ENCODE data around the gene STK32B. TPM values are rescaled to one million over a fixed set of nuclear protein-coding genes. Genes with fewer than 3 reads are reported as not detected.
A peak's percentile ranks its signal among the peaks of the same experiment; 100 is the strongest.

Gene STK32B
- polyA plus RNA-seq, 2 of the 4 experiments (the other 2 are of a cell fraction) = 7.6 to 12.1 TPM

- CTCF ChIA-PET = interaction anchor here (1.0 kb wide), 1 partner anchor 10 kb away, joined by 3 read pairs; no protein-coding TSS in a partner anchor
- no peak; a peak in 1 of 6 replicates for ATAC-seq
Measured at GRCh38 chr4:5206016-5206790, 154.9 kb downstream of the STK32B start.

GRCh38 chr4:5209862-5210261 lies 158.6 kb downstream of the STK32B start:
- DNase-seq (ENCODE audit: low read depth in 1 of 2, low spot score in 1 of 2) (no peak), FAIRE-seq (no peak), ATAC-seq (no peak)
- Histone ChIP-seq H3K9me3 (no peaks in the 10 kb centered on the region), H3K4me1 (peaks cover 6% of the 10 kb centered on the region; the same call in 1 of the 3 replicates), H3K4me3 (no peak overlapping the region), H3K27ac (no peak overlapping the region), H3K4me2 (no peak overlapping the region)
- POLR2A ChIA-PET = no interaction called here
- 100% methylated on average over 1 of the region's 1 CpG for WGBS (ENCODE audit: missing lambda C conversion rate)
- CTCF ChIA-PET = no interaction called here
- TF ChIP-seq RCOR1 (IDR thresholded peaks at IDR 0.05; ENCODE audit: low read depth, low read length) (no peak), CHD2 (IDR thresholded peaks at IDR 0.05; ENCODE audit: low read length, partially characterized antibody) (no peak), CEBPB (IDR thresholded peaks at IDR 0.05) (no peak), CHD4 (IDR thresholded peaks at IDR 0.05; ENCODE audit: borderline replicate concordance) (no peak), ZSCAN20 (CRISPR knock-in tag; IDR thresholded peaks at IDR 0.05) (no peak), HDAC2 (IDR thresholded peaks at IDR 0.05) (no peak), BHLHE40 (IDR thresholded peaks at IDR 0.05; ENCODE audit: low read depth, low read length) (no peak), NR3C1 (IDR thresholded peaks at IDR 0.05) (no peak), CBX2 (IDR thresholded peaks at IDR 0.05; ENCODE audit: borderline replicate concordance, low read depth) (no peak), POLR2AphosphoS2 (conservative IDR thresholded peaks at IDR 0.05; ENCODE audit: low read length) (no peak), FOSL2 (IDR thresholded peaks at IDR 0.05) (no peak), FOSL2 (CRISPR knock-in tag; IDR thresholded peaks at IDR 0.05) (no peak), NFE2L2 (conservative IDR thresholded peaks at IDR 0.05; ENCODE audit: low read length) (no peak), JUN (IDR thresholded peaks at IDR 0.05) (no peak), RARB (CRISPR knock-in tag; IDR thresholded peaks at IDR 0.05) (no peak), MAZ (IDR thresholded peaks at IDR 0.05; ENCODE audit: borderline replicate concordance, low read depth, low read length) (no peak)
- TF ChIP-seq, protein P1, sequence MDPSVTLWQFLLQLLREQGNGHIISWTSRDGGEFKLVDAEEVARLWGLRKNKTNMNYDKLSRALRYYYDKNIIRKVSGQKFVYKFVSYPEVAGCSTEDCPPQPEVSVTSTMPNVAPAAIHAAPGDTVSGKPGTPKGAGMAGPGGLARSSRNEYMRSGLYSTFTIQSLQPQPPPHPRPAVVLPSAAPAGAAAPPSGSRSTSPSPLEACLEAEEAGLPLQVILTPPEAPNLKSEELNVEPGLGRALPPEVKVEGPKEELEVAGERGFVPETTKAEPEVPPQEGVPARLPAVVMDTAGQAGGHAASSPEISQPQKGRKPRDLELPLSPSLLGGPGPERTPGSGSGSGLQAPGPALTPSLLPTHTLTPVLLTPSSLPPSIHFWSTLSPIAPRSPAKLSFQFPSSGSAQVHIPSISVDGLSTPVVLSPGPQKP (IDR thresholded peaks at IDR 0.05; ENCODE audit: low read depth, low read length) = no peak

More at GRCh38 chr4:5206016-5206790, 154.9 kb downstream of the STK32B start:
- Histone ChIP-seq H3K4me1 (peaks cover 5% of the 10 kb centered on the region; the same call in 1 of the 3 replicates), H3K9me3 (no peaks in the 10 kb centered on the region), H3K27ac (no peak overlapping the region), H3K4me2 (no peak overlapping the region), H3K4me3 (no peak overlapping the region)
- FAIRE-seq (no peak), DNase-seq (ENCODE audit: low read depth in 1 of 2, low spot score in 1 of 2) (peak in 1 of 2 experiments; percentile 9)
- POLR2A ChIA-PET = no interaction called here
- WGBS (ENCODE audit: missing lambda C conversion rate) = 60% methylated on average over 8 of the region's 9 CpGs
- TF ChIP-seq FOSL2 (IDR thresholded peaks at IDR 0.05) = no peak
- TF ChIP-seq FOSL2 (CRISPR knock-in tag; IDR thresholded peaks at IDR 0.05) = peak; percentile 51; the same call in 1 of the 2 replicates
- TF ChIP-seq CBX8 (IDR thresholded peaks at IDR 0.05) = no peak

DNA sequence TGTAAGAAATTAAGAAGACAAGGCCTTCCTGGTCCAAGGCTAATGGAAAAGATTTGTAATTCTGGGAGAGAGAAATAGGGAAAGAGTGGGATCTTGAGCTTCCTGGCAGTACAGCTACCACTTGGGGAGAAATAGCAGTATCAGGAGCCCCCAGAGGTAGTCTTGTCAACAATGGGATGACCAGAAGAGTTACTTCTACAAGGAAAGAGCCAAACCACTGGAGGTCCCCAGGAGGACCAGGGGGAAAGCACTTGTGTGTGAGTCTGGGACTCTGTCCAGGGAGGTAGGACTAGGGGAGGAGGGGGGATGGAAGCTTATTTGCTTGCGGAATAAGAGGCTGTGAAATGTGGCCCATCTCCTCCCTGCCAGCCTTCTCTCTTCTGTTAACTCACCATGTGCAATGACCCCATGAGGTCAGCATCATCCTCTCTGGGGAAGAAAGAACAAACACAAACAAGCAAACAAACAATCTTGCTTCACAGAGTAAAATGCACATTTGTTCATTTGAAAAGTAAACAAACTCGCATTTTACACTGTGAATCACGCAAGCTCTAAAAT lies 160.1 kb downstream of the STK32B start:
- no peak overlapping the region for H3K4me3 ChIP-seq
- DNase-seq (ENCODE audit: low read depth in 1 of 2, low spot score in 1 of 2) (peak in 1 of 2 experiments; percentile 50), FAIRE-seq (no peak), ATAC-seq (peak; percentile 30 to 91; a peak in 4 of 6 replicates)
- whole genome bisulfite sequencing (ENCODE audit: missing lambda C conversion rate) = 56% methylated on average over 3 of the region's 3 CpGs
- no peak overlapping the region for H3K4me2 ChIP-seq
- peaks cover 5% of the 10 kb centered on the region; the same call in 1 of the 3 replicates for H3K4me1 ChIP-seq
- TF ChIP-seq HOXB5 (CRISPR knock-in tag; IDR thresholded peaks at IDR 0.05) = no peak
- no peak for TF ChIP-seq FOSL2 (IDR thresholded peaks at IDR 0.05)
- TF ChIP-seq FOSL2 (CRISPR knock-in tag; IDR thresholded peaks at IDR 0.05) = no peak
- no peak for TF ChIP-seq RARB (CRISPR knock-in tag; IDR thresholded peaks at IDR 0.05)
- peak; percentile 15; the same call in 1 of the 2 replicates for TF ChIP-seq GATA3 (IDR thresholded peaks at IDR 0.05; ENCODE audit: borderline replicate concordance)
- no peak for TF ChIP-seq FOXS1 (CRISPR knock-in tag; IDR thresholded peaks at IDR 0.05)
- no peak for TF ChIP-seq CBX2 (IDR thresholded peaks at IDR 0.05; ENCODE audit: borderline replicate concordance, low read depth)
- TF ChIP-seq HOXB13 (CRISPR knock-in tag; IDR thresholded peaks at IDR 0.05; ENCODE audit: low read depth) = no peak
- TF ChIP-seq SMC3 (IDR thresholded peaks at IDR 0.05) = no peak
- TF ChIP-seq RAD21 (conservative IDR thresholded peaks at IDR 0.05 in 1 of 2, IDR thresholded peaks at IDR 0.05 in 1 of 2) = no peak
- TF ChIP-seq, protein P2, sequence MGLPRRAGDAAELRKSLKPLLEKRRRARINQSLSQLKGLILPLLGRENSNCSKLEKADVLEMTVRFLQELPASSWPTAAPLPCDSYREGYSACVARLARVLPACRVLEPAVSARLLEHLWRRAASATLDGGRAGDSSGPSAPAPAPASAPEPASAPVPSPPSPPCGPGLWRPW (IDR thresholded peaks at IDR 0.05) = no peak
- peak in 1 of 2 experiments; percentile 30; a peak in 1 of 4 replicates for TF ChIP-seq CEBPB (IDR thresholded peaks at IDR 0.05)
- H3K9me3 ChIP-seq = no peaks in the 10 kb centered on the region
- CTCF ChIA-PET = no interaction called here
- POLR2A ChIA-PET = no interaction called here
- H3K27ac ChIP-seq = no peak overlapping the region

Data from A549 (cell line).